Suprapubic skin (tissue), 4 donors: ENCODE results near the gene PLK5. TPM values are rescaled to one million over a fixed set of nuclear protein-coding genes. Genes with fewer than 3 reads are reported as not detected.

Experiments used
- DNase-seq, 2 donors: peaks; one replicate each; pipeline ENCODE4 v3.0.0-alpha.2; 2019; ENCODE audit warnings: low spot score in 2 of 2
- H3K27ac ChIP-seq: fragments of 200-600 bp; sonication (generic); one replicate; pipeline ENCODE4 v1.5.1; 2019
- H3K27me3 ChIP-seq: fragments of 200-600 bp; sonication (generic); one replicate; pipeline ENCODE4 v1.5.1; 2019
- H3K36me3 ChIP-seq: fragments of 200-600 bp; sonication (generic); one replicate; pipeline ENCODE4 v1.5.1; 2019
- H3K4me1 ChIP-seq: fragments of 200-600 bp; sonication (generic); one replicate; pipeline ENCODE4 v1.5.1; 2019
- H3K4me3 ChIP-seq: fragments of 200-600 bp; sonication (generic); one replicate; pipeline ENCODE4 v1.5.1; 2019; ENCODE audit warnings: mild to moderate bottlenecking
- H3K9me3 ChIP-seq: fragments of 200-600 bp; sonication (generic); one replicate; pipeline ENCODE4 v1.5.1; 2019
- EP300 ChIP-seq: sonication (generic); formaldehyde crosslinking; IDR thresholded peaks from one replicate; pipeline ENCODE4 v1.6.1; 2017; ENCODE audit warnings: antibody characterized with exemption
- POLR2A ChIP-seq, 2 donors: fragments of 450-650 bp; IDR thresholded peaks; one replicate each; pipeline ENCODE4 v1.6.1; 2017; ENCODE audit warnings: antibody characterized with exemption in 2 of 2, mild to moderate bottlenecking in 2 of 2, moderate library complexity in 2 of 2
- POLR2AphosphoS5 ChIP-seq, 3 donors: sonication (generic); formaldehyde crosslinking; IDR thresholded peaks; one replicate each; pipeline ENCODE4 v1.6.1; 2017; ENCODE audit warnings: antibody characterized with exemption in 3 of 3
- WGBS: methylation state at CpG from one replicate; pipeline ENCODE4 v1.1.5; 2018; 5-methylcytosine and 5-hydroxymethylcytosine counted together
- total RNA-seq, 4 donors: library from RNA; depleted of rRNA; stranded (reverse); fragments of >200 nt; gene quantifications; one replicate each; pipeline ENCODE4 v1.1.0, GENCODE V29; 2016
- TF ChIP-seq, protein P1 (sequence below), 2 donors: fragments of 200-600 bp in 1 of 2; fragments of 450-650 bp in 1 of 2; sonication (generic) in 1 of 2; IDR thresholded peaks; one replicate each; pipeline ENCODE4 v1.5.1; 2016 to 2019; ENCODE audit warnings: antibody characterized with exemption in 2 of 2, mild to moderate bottlenecking in 1 of 2, moderate library complexity in 1 of 2

Gene PLK5
- total RNA-seq, 4 donors from 2014 or later, result 0.23 to 1.2 TPM; not detected in 2

GRCh38 chr19:1507763-1508506 lies 15.9 kb upstream of the PLK5 start:
- peak; percentile 94 to 97 for DNase-seq
- TF ChIP-seq POLR2AphosphoS5 (IDR thresholded peaks at IDR 0.05) (peak in 1 of 3 donors; percentile 86), EP300 (no peak)
- H3K36me3 ChIP-seq, result no peaks in the 10 kb centered on the region
- H3K4me1 ChIP-seq, result peaks cover 47% of the 10 kb centered on the region
- peaks cover 29% of the 10 kb centered on the region for H3K27me3 ChIP-seq
- H3K27ac ChIP-seq, result peak overlapping the region; percentile 49
- H3K4me3 ChIP-seq, result peak overlapping the region; percentile 34
- WGBS, result 1% methylated on average over 23 of the region's 46 CpGs
- H3K9me3 ChIP-seq, result no peaks in the 10 kb centered on the region

GRCh38 chr19:1508507-1508856 lies 15.4 kb upstream of the PLK5 start:
- Histone ChIP-seq H3K9me3 (no peaks in the 10 kb centered on the region), H3K36me3 (no peaks in the 10 kb centered on the region), H3K4me1 (peaks cover 47% of the 10 kb centered on the region), H3K27me3 (peaks cover 28% of the 10 kb centered on the region), H3K4me3 (peak overlapping the region; percentile 34), H3K27ac (no peak overlapping the region)
- no peak for DNase-seq
- TF ChIP-seq, protein P1, sequence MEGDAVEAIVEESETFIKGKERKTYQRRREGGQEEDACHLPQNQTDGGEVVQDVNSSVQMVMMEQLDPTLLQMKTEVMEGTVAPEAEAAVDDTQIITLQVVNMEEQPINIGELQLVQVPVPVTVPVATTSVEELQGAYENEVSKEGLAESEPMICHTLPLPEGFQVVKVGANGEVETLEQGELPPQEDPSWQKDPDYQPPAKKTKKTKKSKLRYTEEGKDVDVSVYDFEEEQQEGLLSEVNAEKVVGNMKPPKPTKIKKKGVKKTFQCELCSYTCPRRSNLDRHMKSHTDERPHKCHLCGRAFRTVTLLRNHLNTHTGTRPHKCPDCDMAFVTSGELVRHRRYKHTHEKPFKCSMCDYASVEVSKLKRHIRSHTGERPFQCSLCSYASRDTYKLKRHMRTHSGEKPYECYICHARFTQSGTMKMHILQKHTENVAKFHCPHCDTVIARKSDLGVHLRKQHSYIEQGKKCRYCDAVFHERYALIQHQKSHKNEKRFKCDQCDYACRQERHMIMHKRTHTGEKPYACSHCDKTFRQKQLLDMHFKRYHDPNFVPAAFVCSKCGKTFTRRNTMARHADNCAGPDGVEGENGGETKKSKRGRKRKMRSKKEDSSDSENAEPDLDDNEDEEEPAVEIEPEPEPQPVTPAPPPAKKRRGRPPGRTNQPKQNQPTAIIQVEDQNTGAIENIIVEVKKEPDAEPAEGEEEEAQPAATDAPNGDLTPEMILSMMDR (IDR thresholded peaks at IDR 0.05), result no peak
- TF ChIP-seq POLR2AphosphoS5 (IDR thresholded peaks at IDR 0.05) (no peak), EP300 (no peak)
- WGBS, result 26% methylated on average over 5 of the region's 12 CpGs

- Histone ChIP-seq H3K27ac (no peak overlapping the region), H3K36me3 (no peaks in the 10 kb centered on the region), H3K4me1 (peaks cover 45% of the 10 kb centered on the region), H3K4me3 (no peak overlapping the region), H3K9me3 (no peaks in the 10 kb centered on the region), H3K27me3 (peaks cover 23% of the 10 kb centered on the region)
- no peak for TF ChIP-seq POLR2AphosphoS5 (IDR thresholded peaks at IDR 0.05)
- no peak for TF ChIP-seq EP300
- TF ChIP-seq POLR2A (IDR thresholded peaks at IDR 0.05), result no peak
- WGBS, result 50% methylated on average over 11 of the region's 11 CpGs
- no peak for DNase-seq
Observed at GRCh38 chr19:1509602-1510441, 14.1 kb upstream of the PLK5 start.

GRCh38 chr19:1510442-1510806 lies 13.5 kb upstream of the PLK5 start:
- no peak for DNase-seq
- no peak for TF ChIP-seq POLR2AphosphoS5 (IDR thresholded peaks at IDR 0.05)
- TF ChIP-seq EP300, result no peak
- TF ChIP-seq POLR2A (IDR thresholded peaks at IDR 0.05), result no peak
- TF ChIP-seq, protein P1 (IDR thresholded peaks at IDR 0.05), result no peak
- H3K36me3 ChIP-seq, result no peaks in the 10 kb centered on the region
- no peak overlapping the region for H3K27ac ChIP-seq
- peaks cover 23% of the 10 kb centered on the region for H3K27me3 ChIP-seq
- peaks cover 45% of the 10 kb centered on the region for H3K4me1 ChIP-seq
- H3K9me3 ChIP-seq, result no peaks in the 10 kb centered on the region
- WGBS, result 40% methylated on average over 1 of the region's 25 CpGs
- H3K4me3 ChIP-seq, result no peak overlapping the region

GRCh38 chr19:1510807-1511206 lies 13.1 kb upstream of the PLK5 start:
- H3K27me3 ChIP-seq, result peaks cover 23% of the 10 kb centered on the region
- DNase-seq, result no peak
- H3K27ac ChIP-seq, result no peak overlapping the region
- no peaks in the 10 kb centered on the region for H3K36me3 ChIP-seq
- TF ChIP-seq, protein P1 (IDR thresholded peaks at IDR 0.05), result no peak
- TF ChIP-seq POLR2AphosphoS5 (IDR thresholded peaks at IDR 0.05) (no peak), POLR2A (IDR thresholded peaks at IDR 0.05) (no peak), EP300 (no peak)
- 29% methylated on average over 7 of the region's 9 CpGs for WGBS
- peaks cover 45% of the 10 kb centered on the region for H3K4me1 ChIP-seq
- H3K9me3 ChIP-seq, result no peaks in the 10 kb centered on the region
- H3K4me3 ChIP-seq, result no peak overlapping the region
